Measurements from ENCODE around the gene RNU5B-1.
"Not testable (repeated sequence)": the region's sequence is repeated elsewhere in the genome, so short reads cannot be mapped to it uniquely, and the experiment has no call there.

Gene RNU5B-1

GRCh38 chr15:65304381-65305149 lies at the start of gene RNU5B-1:
RNU5B-1 (plus strand) TSS chr15:65304677.
- H3K36me3 Mint-ChIP-seq (ENCODE audit: low read depth) = no peaks in the 10 kb centered on the region

GRCh38 chr15:65254758-65255157 lies 49.7 kb upstream of the RNU5B-1 start:
- Mint-ChIP-seq H3K27ac (no peak overlapping the region), H3K27me3 (ENCODE audit: low read depth) (no peaks in the 10 kb centered on the region), H3K36me3 (ENCODE audit: low read depth) (peaks cover 6% of the 10 kb centered on the region), H3K4me3 (no peak overlapping the region), H3K4me1 (ENCODE audit: low read depth) (peaks cover under 1% of the 10 kb centered on the region), H3K9me3 (no peaks in the 10 kb centered on the region)

More at GRCh38 chr15:65304381-65305149, at the start of gene RNU5B-1:
- peak within 1 kb of the TSS; percentile 96 for H3K27ac Mint-ChIP-seq
- H3K4me3 Mint-ChIP-seq = peak within 1 kb of the TSS; percentile 93
- peaks cover 25% of the 10 kb centered on the region for H3K4me1 Mint-ChIP-seq (ENCODE audit: low read depth)
- H3K9me3 Mint-ChIP-seq = no peaks in the 10 kb centered on the region
- H3K27me3 Mint-ChIP-seq (ENCODE audit: low read depth) = no peaks in the 10 kb centered on the region

DNA sequence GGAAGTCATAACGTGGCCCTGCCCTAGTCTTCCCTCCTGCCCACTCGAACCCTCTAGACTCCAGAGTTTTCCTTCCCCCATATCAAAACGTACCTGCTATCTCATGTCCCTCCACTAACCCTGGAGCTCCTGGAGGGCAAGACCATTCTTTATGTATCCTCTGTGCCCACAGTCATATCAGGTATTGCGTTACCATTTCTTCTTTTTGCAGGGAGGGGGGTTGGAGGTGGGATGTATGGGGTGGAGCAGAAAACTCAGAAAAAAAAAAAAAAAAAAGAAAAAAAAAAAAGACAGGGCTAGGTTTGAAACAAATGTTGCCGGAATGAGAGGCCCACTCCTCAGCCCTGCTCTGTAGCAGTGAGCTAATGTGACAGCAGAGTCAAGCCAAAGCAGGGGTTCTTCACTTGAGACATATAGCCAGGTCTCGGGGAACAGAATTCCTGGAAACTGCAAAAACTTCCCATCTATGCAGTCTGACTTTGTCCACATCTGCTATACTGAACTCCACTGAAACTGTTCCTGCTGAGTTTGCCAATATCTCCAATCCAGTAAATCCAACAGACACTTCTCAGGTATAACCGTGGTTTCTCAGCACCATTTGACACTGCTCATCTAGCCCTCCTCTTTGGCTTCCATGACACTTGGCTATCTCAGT lies 48.9 kb upstream of the RNU5B-1 start:
- H3K4me3 Mint-ChIP-seq = no peak overlapping the region
- H3K9me3 Mint-ChIP-seq = no peaks in the 10 kb centered on the region
- no peaks in the 10 kb centered on the region for H3K27me3 Mint-ChIP-seq (ENCODE audit: low read depth)
- H3K36me3 Mint-ChIP-seq (ENCODE audit: low read depth) = peaks cover 11% of the 10 kb centered on the region
- H3K4me1 Mint-ChIP-seq (ENCODE audit: low read depth) = no peaks in the 10 kb centered on the region
- H3K27ac Mint-ChIP-seq = no peak overlapping the region

- H3K36me3 Mint-ChIP-seq (ENCODE audit: low read depth) = peaks cover 20% of the 10 kb centered on the region
- no peaks in the 10 kb centered on the region for H3K9me3 Mint-ChIP-seq
- no peaks in the 10 kb centered on the region for H3K27me3 Mint-ChIP-seq (ENCODE audit: low read depth)
- H3K4me1 Mint-ChIP-seq (ENCODE audit: low read depth) = no peaks in the 10 kb centered on the region
- H3K4me3 Mint-ChIP-seq = no peak overlapping the region
- no peak overlapping the region for H3K27ac Mint-ChIP-seq
Measured at GRCh38 chr15:65258375-65259262, 45.9 kb upstream of the RNU5B-1 start.

- H3K36me3 Mint-ChIP-seq (ENCODE audit: low read depth) = peaks cover 20% of the 10 kb centered on the region
Measured at GRCh38 chr15:65259367-65259797, 45.1 kb upstream of the RNU5B-1 start.

GRCh38 chr15:65260968-65261367 lies 43.5 kb upstream of the RNU5B-1 start:
- peaks cover 20% of the 10 kb centered on the region for H3K36me3 Mint-ChIP-seq (ENCODE audit: low read depth)
- H3K4me1 Mint-ChIP-seq (ENCODE audit: low read depth) = no peaks in the 10 kb centered on the region
- H3K27me3 Mint-ChIP-seq (ENCODE audit: low read depth) = no peaks in the 10 kb centered on the region
- no peaks in the 10 kb centered on the region for H3K9me3 Mint-ChIP-seq
- no peak overlapping the region for H3K27ac Mint-ChIP-seq
- H3K4me3 Mint-ChIP-seq = no peak overlapping the region

More at GRCh38 chr15:65259367-65259797, 45.1 kb upstream of the RNU5B-1 start:
- no peak overlapping the region for H3K4me3 Mint-ChIP-seq
- H3K27ac Mint-ChIP-seq = no peak overlapping the region
- H3K9me3 Mint-ChIP-seq = no peaks in the 10 kb centered on the region
- H3K27me3 Mint-ChIP-seq (ENCODE audit: low read depth) = no peaks in the 10 kb centered on the region
- H3K4me1 Mint-ChIP-seq (ENCODE audit: low read depth) = no peaks in the 10 kb centered on the region

GRCh38 chr15:65263313-65263712 lies 41.2 kb upstream of the RNU5B-1 start:
- no peak overlapping the region for H3K4me3 Mint-ChIP-seq
- H3K4me1 Mint-ChIP-seq (ENCODE audit: low read depth) = peaks cover 2% of the 10 kb centered on the region
- H3K9me3 Mint-ChIP-seq = no peaks in the 10 kb centered on the region
- no peak overlapping the region for H3K27ac Mint-ChIP-seq
- peaks cover 21% of the 10 kb centered on the region for H3K36me3 Mint-ChIP-seq (ENCODE audit: low read depth)
- H3K27me3 Mint-ChIP-seq (ENCODE audit: low read depth) = no peaks in the 10 kb centered on the region

DNA sequence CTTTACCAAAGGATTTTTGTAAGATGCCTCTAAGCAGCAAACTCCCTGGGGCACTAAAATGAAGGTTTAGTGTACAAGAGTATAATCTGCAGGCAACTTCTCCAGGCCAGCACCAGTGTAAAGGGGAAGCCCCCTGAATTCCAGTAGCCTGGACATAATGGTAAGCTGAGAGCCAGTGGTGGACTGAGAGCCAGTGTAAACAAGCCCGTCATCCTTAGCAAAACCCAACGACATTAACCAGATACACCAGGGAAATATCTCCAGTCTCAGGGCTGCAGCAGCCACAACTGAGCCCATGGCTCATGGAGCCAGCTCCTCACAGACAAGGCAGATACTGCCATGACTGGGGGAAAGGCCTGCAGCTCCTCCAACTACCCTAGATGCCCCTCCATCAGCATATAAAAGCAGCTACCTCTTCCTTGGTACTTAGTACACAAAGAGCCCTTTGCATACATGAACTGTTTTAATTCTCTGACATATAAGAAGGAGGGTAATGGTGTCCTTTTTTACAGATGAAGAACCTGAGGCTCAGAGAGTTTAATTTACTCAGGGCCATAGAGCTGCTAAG lies 39.5 kb upstream of the RNU5B-1 start:
- Mint-ChIP-seq H3K36me3 (ENCODE audit: low read depth) (peaks cover 18% of the 10 kb centered on the region), H3K27me3 (ENCODE audit: low read depth) (no peaks in the 10 kb centered on the region), H3K27ac (no peak overlapping the region), H3K4me3 (no peak overlapping the region), H3K4me1 (ENCODE audit: low read depth) (peaks cover 2% of the 10 kb centered on the region), H3K9me3 (no peaks in the 10 kb centered on the region)

DNA sequence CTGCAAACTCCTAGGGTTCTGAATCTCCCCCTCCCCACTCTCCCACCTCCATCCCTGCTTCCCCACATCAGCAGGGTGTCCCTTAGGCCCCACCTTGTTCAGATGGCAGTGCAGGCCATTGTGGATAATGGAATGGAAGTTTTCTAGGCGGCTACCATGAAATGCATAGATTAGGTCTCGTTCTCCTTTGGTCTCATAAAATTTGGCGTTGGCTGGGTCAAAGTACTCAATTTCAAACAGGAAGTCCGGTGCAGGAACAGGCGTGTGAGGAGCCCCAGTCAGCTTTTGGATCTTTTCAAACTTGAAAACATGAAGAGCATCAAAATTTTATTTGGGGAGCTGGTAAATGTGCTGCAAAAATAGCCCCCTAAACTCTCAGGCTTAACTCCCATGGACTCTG lies 38.0 kb upstream of the RNU5B-1 start:
- Mint-ChIP-seq H3K36me3 (ENCODE audit: low read depth) (peaks cover 12% of the 10 kb centered on the region), H3K4me3 (no peak overlapping the region), H3K9me3 (no peaks in the 10 kb centered on the region), H3K4me1 (ENCODE audit: low read depth) (peaks cover 2% of the 10 kb centered on the region), H3K27me3 (ENCODE audit: low read depth) (no peaks in the 10 kb centered on the region), H3K27ac (no peak overlapping the region)

DNA sequence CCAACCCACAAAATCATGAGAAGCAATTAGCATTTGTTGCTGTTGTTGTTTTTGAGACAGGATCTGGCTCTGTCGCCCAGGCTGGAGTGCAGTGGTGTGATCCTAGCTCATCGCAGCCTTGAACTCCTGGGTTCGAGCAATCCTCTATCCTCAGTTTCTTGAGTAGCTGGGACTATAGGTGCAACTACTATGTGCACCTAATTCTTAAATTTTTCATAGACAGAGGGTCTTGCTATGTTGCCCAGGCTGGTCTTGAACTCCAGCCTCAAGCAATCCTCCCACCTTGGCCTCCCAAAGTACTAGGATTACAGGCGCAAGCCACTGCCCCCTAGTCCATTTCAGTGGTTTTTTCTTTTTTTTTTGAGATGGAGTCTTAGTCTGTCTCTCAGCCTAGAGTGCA lies 36.1 kb upstream of the RNU5B-1 start:
- no peaks in the 10 kb centered on the region for H3K27me3 Mint-ChIP-seq (ENCODE audit: low read depth)
- H3K4me3 Mint-ChIP-seq = no peak overlapping the region
- peaks cover 2% of the 10 kb centered on the region for H3K4me1 Mint-ChIP-seq (ENCODE audit: low read depth)
- H3K36me3 Mint-ChIP-seq (ENCODE audit: low read depth) = peaks cover 6% of the 10 kb centered on the region
- no peak overlapping the region for H3K27ac Mint-ChIP-seq
- H3K9me3 Mint-ChIP-seq = no peaks in the 10 kb centered on the region

GRCh38 chr15:65270811-65271545 lies 33.5 kb upstream of the RNU5B-1 start:
- not testable (repeated sequence) for H3K9me3 Mint-ChIP-seq; H3K27ac Mint-ChIP-seq; H3K27me3 Mint-ChIP-seq (ENCODE audit: low read depth); H3K36me3 Mint-ChIP-seq (ENCODE audit: low read depth); H3K4me3 Mint-ChIP-seq
- peaks cover 10% of the 10 kb centered on the region for H3K4me1 Mint-ChIP-seq (ENCODE audit: low read depth)

GRCh38 chr15:65275104-65275727 lies 29.3 kb upstream of the RNU5B-1 start:
- Mint-ChIP-seq H3K4me3 (no peak overlapping the region), H3K9me3 (no peaks in the 10 kb centered on the region), H3K27me3 (ENCODE audit: low read depth) (no peaks in the 10 kb centered on the region), H3K27ac (peak overlapping the region; percentile 2), H3K36me3 (ENCODE audit: low read depth) (peaks cover 4% of the 10 kb centered on the region), H3K4me1 (ENCODE audit: low read depth) (peaks cover 16% of the 10 kb centered on the region)

GRCh38 chr15:65275728-65276126 lies 28.8 kb upstream of the RNU5B-1 start:
- Mint-ChIP-seq H3K27me3 (ENCODE audit: low read depth) (no peaks in the 10 kb centered on the region), H3K9me3 (no peaks in the 10 kb centered on the region), H3K4me3 (no peak overlapping the region), H3K4me1 (ENCODE audit: low read depth) (peaks cover 16% of the 10 kb centered on the region), H3K27ac (no peak overlapping the region), H3K36me3 (ENCODE audit: low read depth) (peaks cover 2% of the 10 kb centered on the region)
